ENCODE results near the gene RNASE7.

Gene RNASE7

GRCh38 chr14:21042918-21043317, 756 bp downstream of the RNASE7 start:
- DNase-seq (ENCODE audit: low read depth in 2 of 3, low spot score in 1 of 3) = no peak

- no peak for DNase-seq (ENCODE audit: low read depth in 2 of 3, low spot score in 1 of 3)
These were observed 1.3 kb downstream of the RNASE7 start for GRCh38 chr14:21043387-21043973.

GRCh38 chr14:21043974-21044618, 1.9 kb downstream of the RNASE7 start:
- no peak for DNase-seq (ENCODE audit: low read depth in 2 of 3, low spot score in 1 of 3)

- no peak for DNase-seq (ENCODE audit: low read depth in 2 of 3, low spot score in 1 of 3)
These were observed 5.2 kb downstream of the RNASE7 start for GRCh38 chr14:21047378-21047781.

GRCh38 chr14:21048638-21049037, 6.5 kb downstream of the RNASE7 start:
- no peak for DNase-seq (ENCODE audit: low read depth in 2 of 3, low spot score in 1 of 3)

- no peak for DNase-seq (ENCODE audit: low read depth in 2 of 3, low spot score in 1 of 3)
These were observed 7.1 kb downstream of the RNASE7 start for GRCh38 chr14:21049271-21049673.

GRCh38 chr14:21050597-21050996, 8.4 kb downstream of the RNASE7 start:
- DNase-seq (ENCODE audit: low read depth in 2 of 3, low spot score in 1 of 3) = no peak

- DNase-seq (ENCODE audit: low read depth in 2 of 3, low spot score in 1 of 3) = no peak
These were observed 11.3 kb downstream of the RNASE7 start for GRCh38 chr14:21053184-21054122.

GRCh38 chr14:21054123-21054767, 12.1 kb downstream of the RNASE7 start:
- no peak for DNase-seq (ENCODE audit: low read depth in 2 of 3, low spot score in 1 of 3)

GRCh38 chr14:21054768-21055145, 12.6 kb downstream of the RNASE7 start:
- DNase-seq (ENCODE audit: low read depth in 2 of 3, low spot score in 1 of 3) = no peak

- no peak for DNase-seq (ENCODE audit: low read depth in 2 of 3, low spot score in 1 of 3)
These were observed 13.4 kb downstream of the RNASE7 start for GRCh38 chr14:21055432-21056117.

- no peak for DNase-seq (ENCODE audit: low read depth in 2 of 3, low spot score in 1 of 3)
These were observed 14.5 kb downstream of the RNASE7 start for GRCh38 chr14:21056520-21057163.

- DNase-seq (ENCODE audit: low read depth in 2 of 3, low spot score in 1 of 3) = no peak
These were observed 15.9 kb downstream of the RNASE7 start, which contains the start of gene RNASE8 for GRCh38 chr14:21057803-21058675. Gene RNASE8 (plus strand): TSS chr14:21057822. CDS start chr14:21057893, 71 bp downstream.

GRCh38 chr14:21058903-21059302, 16.7 kb downstream of the RNASE7 start:
- DNase-seq (ENCODE audit: low read depth in 2 of 3, low spot score in 1 of 3) = no peak

GRCh38 chr14:21059842-21060613, 17.9 kb downstream of the RNASE7 start:
- DNase-seq (ENCODE audit: low read depth in 2 of 3, low spot score in 1 of 3) = no peak

- DNase-seq (ENCODE audit: low read depth in 2 of 3, low spot score in 1 of 3) = no peak
These were observed 18.6 kb downstream of the RNASE7 start for GRCh38 chr14:21060614-21061346.

GRCh38 chr14:21061347-21061668, 19.1 kb downstream of the RNASE7 start:
- DNase-seq (ENCODE audit: low read depth in 2 of 3, low spot score in 1 of 3) = no peak

GRCh38 chr14:21063479-21063878, 21.3 kb downstream of the RNASE7 start:
- no peak for DNase-seq (ENCODE audit: low read depth in 2 of 3, low spot score in 1 of 3)

Data from stimulated activated CD4-positive, alpha-beta T cell treated with anti-CD3 and anti-CD28 coated beads, Interleukin-12 subunit alpha, Interleukin-12 subunit beta, amount 100 ng/mL, for 48 hours (primary cell).